A673 (cell line): ENCODE results near the gene AFM. TPM values are rescaled to one million over a fixed set of nuclear protein-coding genes. Genes with fewer than 3 reads are reported as not detected.
A peak's percentile ranks its signal among the peaks of the same experiment; 100 is the strongest.

Experiments used
- BruUV-seq: library from RNA; stranded (reverse); fragments of 400-500 nt; replicated peaks from 2 replicates; lab custom pipeline; 2021; lab: Mats Ljungman, UMichigan
- CTCF ChIA-PET: fragments of 300-600 bp; sonication (Branson Sonifier 250); formaldehyde crosslinking; loops from one replicate; lab custom pipeline; 2022; ENCODE audit warnings: antibody characterized with exemption; lab: Charles Lee
- POLR2A ChIA-PET: fragments of 300-600 bp; sonication (Branson Sonifier 250); formaldehyde crosslinking; loops from one replicate; lab custom pipeline; 2022; ENCODE audit warnings: antibody characterized with exemption; ENCODE audit not compliant: low non-redundant PET; lab: Charles Lee
- DNase-seq: peaks from one replicate; pipeline ENCODE4 v3.0.0-alpha.2; 2015; ENCODE audit warnings: low spot score
- H3K27ac ChIP-seq: fragments of 200-600 bp; sonication (generic); 2 replicates; pipeline ENCODE4 v1.5.1; 2016; ENCODE audit warnings: mixed run types, low read depth, mild to moderate bottlenecking, mixed read lengths, antibody characterized with exemption, low read length; ENCODE audit not compliant: poor library complexity, severe bottlenecking
- H3K27me3 ChIP-seq: fragments of 200-600 bp; sonication (generic); replicated peaks from 2 replicates; pipeline ENCODE4 v1.6.1; 2017; ENCODE audit warnings: mixed run types, low read depth, mild to moderate bottlenecking, mixed read lengths, antibody characterized with exemption, low read length; ENCODE audit not compliant: insufficient read depth, poor library complexity
- H3K36me3 ChIP-seq: fragments of 200-600 bp; sonication (generic); 2 replicates; pipeline ENCODE4 v1.6.1; 2016; ENCODE audit warnings: mixed run types, mild to moderate bottlenecking, mixed read lengths, antibody characterized with exemption, low read length; ENCODE audit not compliant: insufficient read depth, poor library complexity, severe bottlenecking
- H3K4me1 ChIP-seq: fragments of 200-600 bp; sonication (generic); 2 replicates; pipeline ENCODE4 v1.6.1; 2017; ENCODE audit warnings: mixed run types, mild to moderate bottlenecking, mixed read lengths, antibody characterized with exemption, low read length; ENCODE audit not compliant: insufficient read depth, poor library complexity, severe bottlenecking
- H3K4me3 ChIP-seq: fragments of 200-600 bp; sonication (generic); 2 replicates; pipeline ENCODE4 v1.5.1; 2016; ENCODE audit warnings: low read depth, mixed run types, mild to moderate bottlenecking, mixed read lengths, low read length; ENCODE audit not compliant: poor library complexity, severe bottlenecking
- H3K9me3 ChIP-seq: fragments of 200-600 bp; sonication (generic); 2 replicates; pipeline ENCODE4 v1.6.1; 2016; ENCODE audit warnings: mixed run types, low read depth, mild to moderate bottlenecking, mixed read lengths, antibody characterized with exemption, low read length; ENCODE audit not compliant: poor library complexity, severe bottlenecking
- EZH2 ChIP-seq: fragments of 200-600 bp; sonication (generic); IDR thresholded peaks from 2 replicates; pipeline ENCODE4 v1.6.1; 2017; ENCODE audit warnings: borderline replicate concordance, low read depth, mild to moderate bottlenecking, mixed read lengths, antibody characterized with exemption, low read length; ENCODE audit not compliant: poor library complexity, severe bottlenecking
- intact Hi-C: fragments of 100-400 bp; cut with micrococcal nuclease; formaldehyde crosslinking; loops from one replicate; pipeline ENCODE4 v1.10.0; 2022; ENCODE audit not compliant: unreplicated experiment
- total RNA-seq: library from RNA; stranded (reverse); gene quantifications from 2 replicates; pipeline ENCODE4 v1.2.3, GENCODE V29; 2021
- TF ChIP-seq, protein P1 (sequence below): fragments of 300-800, 200-600 bp; sonication (generic); conservative IDR thresholded peaks from 2 replicates; pipeline ENCODE4 v1.5.1; 2017; ENCODE audit warnings: low read depth, mild to moderate bottlenecking, antibody characterized with exemption, low read length, moderate library complexity, mixed read lengths

Gene AFM
- total RNA-seq, 1 experiment from 2014 or later: not detected

GRCh38 chr4:73520821-73521220 lies 39.3 kb downstream of the AFM start:
- intact Hi-C loops: no loop called here
- no peaks in the 10 kb centered on the region for H3K27me3 ChIP-seq
- DNase-seq: peak; percentile 84
- no TSS peak for BruUV-seq
- H3K4me1 ChIP-seq: peaks cover 14% of the 10 kb centered on the region
- ChIA-PET CTCF (no interaction called here), POLR2A (no interaction called here)
- H3K27ac ChIP-seq: peak overlapping the region; percentile 70
- TF ChIP-seq, protein P1, sequence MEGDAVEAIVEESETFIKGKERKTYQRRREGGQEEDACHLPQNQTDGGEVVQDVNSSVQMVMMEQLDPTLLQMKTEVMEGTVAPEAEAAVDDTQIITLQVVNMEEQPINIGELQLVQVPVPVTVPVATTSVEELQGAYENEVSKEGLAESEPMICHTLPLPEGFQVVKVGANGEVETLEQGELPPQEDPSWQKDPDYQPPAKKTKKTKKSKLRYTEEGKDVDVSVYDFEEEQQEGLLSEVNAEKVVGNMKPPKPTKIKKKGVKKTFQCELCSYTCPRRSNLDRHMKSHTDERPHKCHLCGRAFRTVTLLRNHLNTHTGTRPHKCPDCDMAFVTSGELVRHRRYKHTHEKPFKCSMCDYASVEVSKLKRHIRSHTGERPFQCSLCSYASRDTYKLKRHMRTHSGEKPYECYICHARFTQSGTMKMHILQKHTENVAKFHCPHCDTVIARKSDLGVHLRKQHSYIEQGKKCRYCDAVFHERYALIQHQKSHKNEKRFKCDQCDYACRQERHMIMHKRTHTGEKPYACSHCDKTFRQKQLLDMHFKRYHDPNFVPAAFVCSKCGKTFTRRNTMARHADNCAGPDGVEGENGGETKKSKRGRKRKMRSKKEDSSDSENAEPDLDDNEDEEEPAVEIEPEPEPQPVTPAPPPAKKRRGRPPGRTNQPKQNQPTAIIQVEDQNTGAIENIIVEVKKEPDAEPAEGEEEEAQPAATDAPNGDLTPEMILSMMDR: no peak
- TF ChIP-seq EZH2: no peak
- no peaks in the 10 kb centered on the region for H3K36me3 ChIP-seq
- peak overlapping the region; percentile 17 for H3K4me3 ChIP-seq
- no peaks in the 10 kb centered on the region for H3K9me3 ChIP-seq

DNA sequence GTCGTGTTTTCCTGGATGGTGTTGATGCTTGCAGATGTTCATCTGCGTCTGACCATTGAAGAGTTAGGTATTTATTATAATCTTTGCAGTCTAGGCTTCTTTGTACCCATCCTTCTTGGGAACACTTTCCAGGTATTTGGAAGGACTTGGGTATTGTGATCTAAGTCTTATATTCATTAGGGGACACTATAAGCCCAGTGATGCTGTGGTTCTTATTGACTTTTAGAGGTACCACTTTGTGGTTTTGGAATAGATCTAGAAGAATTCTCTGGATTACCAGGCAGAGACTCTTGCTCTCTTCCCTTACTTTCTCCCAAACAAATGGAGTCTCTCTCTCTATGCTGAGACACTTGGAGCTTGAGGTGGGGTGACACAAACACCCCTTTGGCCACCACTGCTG lies 41.6 kb downstream of the AFM start:
- ChIA-PET CTCF (no interaction called here), POLR2A (interaction anchor here (0.6 kb wide), 1 partner anchor 21 kb away, joined by 10 read pairs; no protein-coding TSS in a partner anchor)
- TF ChIP-seq EZH2: no peak
- TF ChIP-seq, protein P1: no peak
- intact Hi-C loops: no loop called here
- no TSS peak for BruUV-seq
- Histone ChIP-seq H3K4me1 (peaks cover 14% of the 10 kb centered on the region), H3K27me3 (no peaks in the 10 kb centered on the region), H3K9me3 (no peaks in the 10 kb centered on the region), H3K4me3 (no peak overlapping the region), H3K27ac (no peak overlapping the region), H3K36me3 (no peaks in the 10 kb centered on the region)
- DNase-seq: no peak

DNA sequence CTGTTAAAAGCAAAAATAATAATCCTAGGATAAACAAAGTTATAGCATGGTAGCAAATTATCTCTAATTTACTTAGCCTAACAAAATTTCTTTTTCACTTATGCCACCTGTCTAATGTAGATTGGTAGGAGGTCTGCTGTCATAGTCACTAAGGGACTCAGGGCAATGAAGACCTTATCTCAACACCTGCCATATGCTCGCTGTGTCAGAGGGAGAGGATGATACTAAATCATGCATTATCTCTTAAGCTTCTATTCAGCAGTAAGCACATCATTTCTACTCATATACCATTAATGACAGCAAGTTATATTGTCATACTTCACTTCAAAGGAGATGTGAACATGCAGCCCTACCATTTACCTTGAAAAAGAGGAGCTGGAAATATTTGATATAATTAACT lies 44.1 kb downstream of the AFM start:
- no peak for TF ChIP-seq EZH2
- TF ChIP-seq, protein P1: no peak
- H3K4me3 ChIP-seq: no peak overlapping the region
- intact Hi-C loops: no loop called here
- no peaks in the 10 kb centered on the region for H3K9me3 ChIP-seq
- ChIA-PET CTCF (no interaction called here), POLR2A (no interaction called here)
- H3K27ac ChIP-seq: no peak overlapping the region
- no peaks in the 10 kb centered on the region for H3K27me3 ChIP-seq
- peaks cover 11% of the 10 kb centered on the region for H3K4me1 ChIP-seq
- DNase-seq: no peak
- H3K36me3 ChIP-seq: no peaks in the 10 kb centered on the region
- no TSS peak for BruUV-seq
